KOPT-K1 (cell line): Measurements from ENCODE around the gene METTL23.
"Not testable (repeated sequence)": the region's sequence is repeated elsewhere in the genome, so short reads cannot be mapped to it uniquely, and the experiment has no call there.

Source experiments
- H3K27ac ChIP-seq: fragments of 200-600 bp; sonication (generic); 2 replicates; pipeline ENCODE4 v1.5.1; 2016; ENCODE audit warnings: antibody characterized with exemption, mild to moderate bottlenecking, low read depth, low read length; ENCODE audit not compliant: poor library complexity, severe bottlenecking
- H3K36me3 ChIP-seq: fragments of 200-600 bp; sonication (generic); 2 replicates; pipeline ENCODE4 v1.5.1; 2017; ENCODE audit warnings: antibody characterized with exemption, mild to moderate bottlenecking, low read length, moderate library complexity; ENCODE audit not compliant: insufficient read depth
- H3K9me3 ChIP-seq: fragments of 200-600 bp; sonication (generic); 2 replicates; pipeline ENCODE4 v1.5.1; 2017; ENCODE audit warnings: antibody characterized with exemption, low read length, mild to moderate bottlenecking; ENCODE audit not compliant: insufficient read depth, poor library complexity, severe bottlenecking

The METTL23 gene

DNA sequence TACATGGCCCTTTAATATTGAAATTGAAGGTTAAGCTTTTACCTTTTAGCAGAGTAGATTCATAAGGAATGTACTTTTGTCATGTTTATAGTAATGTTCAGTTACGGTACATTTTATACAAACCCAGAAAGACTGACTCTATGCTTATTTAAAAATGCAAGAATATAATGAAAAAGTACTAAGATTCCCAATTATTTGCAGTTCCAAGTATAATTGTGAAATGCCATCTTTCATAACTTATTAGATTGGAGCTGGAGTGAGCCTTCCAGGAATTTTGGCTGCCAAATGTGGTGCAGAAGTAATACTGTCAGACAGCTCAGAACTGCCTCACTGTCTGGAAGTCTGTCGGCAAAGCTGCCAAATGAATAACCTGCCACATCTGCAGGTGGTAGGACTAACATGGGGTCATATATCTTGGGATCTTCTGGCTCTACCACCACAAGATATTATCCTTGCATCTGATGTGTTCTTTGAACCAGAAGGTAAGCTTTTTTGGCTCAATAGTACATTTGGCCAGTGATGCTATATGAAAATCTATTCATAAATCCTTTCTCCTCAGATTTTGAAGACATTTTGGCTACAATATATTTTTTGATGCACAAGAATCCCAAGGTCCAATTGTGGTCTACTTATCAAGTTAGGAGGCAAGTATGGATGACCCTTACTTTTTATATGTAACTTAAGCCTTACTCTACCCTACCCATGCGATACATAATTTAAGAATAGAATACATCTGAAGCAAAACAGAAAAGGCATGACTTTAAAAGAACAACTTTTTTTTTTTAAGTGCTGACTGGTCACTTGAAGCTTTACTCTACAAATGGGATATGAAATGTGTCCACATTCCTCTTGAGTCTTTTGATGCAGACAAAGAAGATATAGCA lies 6.3 kb downstream of the METTL23 start:
- Histone ChIP-seq H3K36me3 (peaks cover 76% of the 10 kb centered on the region), H3K9me3 (no peaks in the 10 kb centered on the region), H3K27ac (peak overlapping the region; percentile 0)

DNA sequence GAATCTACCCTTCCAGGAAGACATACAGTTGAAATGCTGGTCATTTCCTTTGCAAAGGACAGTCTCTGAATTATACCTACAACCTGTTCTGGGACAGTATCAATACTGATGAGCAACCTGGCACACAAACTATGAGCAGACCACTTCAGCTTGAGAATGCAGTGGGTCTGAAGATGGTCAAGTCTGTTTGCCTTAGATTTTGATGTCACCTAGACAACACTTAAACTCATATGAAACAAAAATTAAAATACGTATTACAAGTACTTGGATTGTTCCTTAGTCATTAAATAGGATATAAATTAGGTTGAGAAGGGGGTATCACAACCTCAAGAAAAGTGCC lies 6.9 kb downstream of the METTL23 start:
- Histone ChIP-seq H3K9me3 (no peaks in the 10 kb centered on the region), H3K36me3 (peaks cover 76% of the 10 kb centered on the region), H3K27ac (peak overlapping the region; percentile 97)

DNA sequence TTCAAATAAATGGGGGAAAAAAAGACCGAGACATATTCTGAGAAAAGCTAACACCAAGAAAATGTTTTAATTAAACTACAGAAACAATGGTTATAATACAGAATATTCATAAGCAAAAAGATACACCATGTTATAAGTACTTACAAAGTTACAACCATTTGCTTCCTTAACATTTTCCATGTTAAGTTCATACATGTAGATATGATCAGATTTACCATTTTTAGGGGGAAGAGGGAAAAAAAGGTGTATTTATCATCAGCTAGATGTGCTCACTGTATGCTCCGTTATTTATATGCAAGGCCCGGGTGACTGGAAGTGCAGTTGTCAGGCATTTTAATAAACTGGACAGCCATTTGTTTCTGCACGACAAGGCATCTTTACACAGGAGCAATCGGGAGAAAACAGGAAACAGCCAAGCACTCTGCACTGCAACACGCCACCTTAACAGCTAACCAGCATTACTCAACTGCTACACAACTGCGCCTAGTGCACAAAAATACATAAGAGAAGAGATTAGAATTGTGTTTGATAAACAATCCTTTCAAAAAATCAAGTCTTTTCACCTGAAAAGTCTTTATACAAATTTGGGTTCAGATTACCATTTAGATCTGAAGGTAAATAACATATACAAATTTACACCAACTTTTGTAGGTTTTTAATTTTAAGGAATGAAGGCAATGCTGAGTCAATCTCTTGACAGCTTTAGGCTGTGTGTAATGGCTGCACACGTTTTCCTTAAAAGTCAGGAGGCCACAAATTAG lies 7.6 kb downstream of the METTL23 start:
- Histone ChIP-seq H3K9me3 (no peaks in the 10 kb centered on the region), H3K36me3 (peaks cover 74% of the 10 kb centered on the region), H3K27ac (peak overlapping the region; percentile 97)

DNA sequence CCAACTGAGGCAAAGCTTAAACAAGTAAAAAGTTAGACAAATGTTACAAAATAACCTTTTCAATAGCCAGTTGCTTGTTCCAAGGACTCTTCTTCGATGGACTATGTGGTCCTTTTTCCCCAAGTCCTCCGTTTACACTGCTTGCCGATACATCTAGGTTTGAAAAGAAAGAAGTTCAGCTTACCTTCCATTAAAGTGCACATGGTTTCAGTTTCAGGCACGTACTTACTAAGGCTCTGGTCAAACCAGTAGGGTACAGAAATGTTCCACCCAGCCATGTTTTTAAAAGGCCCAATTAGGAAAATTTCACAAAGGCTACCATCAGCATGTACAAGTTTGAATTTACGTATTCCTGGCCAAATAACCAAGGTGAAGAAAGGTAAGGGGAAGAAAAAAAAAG lies 8.4 kb downstream of the METTL23 start:
- Histone ChIP-seq H3K27ac (peak overlapping the region; percentile 97), H3K36me3 (peaks cover 67% of the 10 kb centered on the region), H3K9me3 (no peaks in the 10 kb centered on the region)

DNA sequence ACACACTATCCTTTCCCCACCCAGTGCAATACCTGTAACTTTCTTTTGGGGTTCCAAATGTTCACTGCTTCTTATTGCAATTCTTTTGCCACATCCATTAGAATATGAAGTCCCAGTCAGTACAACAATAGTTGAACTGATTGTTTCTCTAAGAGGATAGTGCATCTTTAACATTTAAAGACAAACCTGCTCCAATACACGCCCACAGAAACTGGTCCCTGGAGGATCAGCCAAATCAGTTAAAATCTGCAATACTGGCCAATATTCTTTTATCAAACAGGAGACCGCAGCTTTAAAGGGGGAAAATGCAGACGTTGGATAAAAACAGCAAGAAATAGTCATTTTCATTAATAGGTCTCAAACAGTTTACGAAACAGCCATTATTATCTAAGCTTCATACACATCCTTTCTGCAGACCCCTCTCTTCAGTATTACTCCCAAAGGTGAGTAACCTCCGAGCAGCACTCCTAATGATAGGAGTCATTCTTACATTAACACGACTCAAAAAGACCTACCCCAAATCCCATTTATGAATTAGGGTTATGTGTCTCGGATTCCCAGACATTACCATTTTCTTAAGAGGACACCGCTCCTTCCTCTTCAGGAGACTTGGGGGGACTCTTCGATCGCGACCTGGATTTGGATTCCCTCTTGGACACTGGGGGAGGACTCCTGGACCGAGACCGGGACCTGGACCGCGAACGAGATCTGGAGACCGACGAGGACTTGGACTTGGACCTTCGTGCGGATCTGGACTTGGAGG lies 9.1 kb downstream of the METTL23 start:
- no peaks in the 10 kb centered on the region for H3K9me3 ChIP-seq
- H3K27ac ChIP-seq = peak overlapping the region; percentile 97
- peaks cover 61% of the 10 kb centered on the region for H3K36me3 ChIP-seq

DNA sequence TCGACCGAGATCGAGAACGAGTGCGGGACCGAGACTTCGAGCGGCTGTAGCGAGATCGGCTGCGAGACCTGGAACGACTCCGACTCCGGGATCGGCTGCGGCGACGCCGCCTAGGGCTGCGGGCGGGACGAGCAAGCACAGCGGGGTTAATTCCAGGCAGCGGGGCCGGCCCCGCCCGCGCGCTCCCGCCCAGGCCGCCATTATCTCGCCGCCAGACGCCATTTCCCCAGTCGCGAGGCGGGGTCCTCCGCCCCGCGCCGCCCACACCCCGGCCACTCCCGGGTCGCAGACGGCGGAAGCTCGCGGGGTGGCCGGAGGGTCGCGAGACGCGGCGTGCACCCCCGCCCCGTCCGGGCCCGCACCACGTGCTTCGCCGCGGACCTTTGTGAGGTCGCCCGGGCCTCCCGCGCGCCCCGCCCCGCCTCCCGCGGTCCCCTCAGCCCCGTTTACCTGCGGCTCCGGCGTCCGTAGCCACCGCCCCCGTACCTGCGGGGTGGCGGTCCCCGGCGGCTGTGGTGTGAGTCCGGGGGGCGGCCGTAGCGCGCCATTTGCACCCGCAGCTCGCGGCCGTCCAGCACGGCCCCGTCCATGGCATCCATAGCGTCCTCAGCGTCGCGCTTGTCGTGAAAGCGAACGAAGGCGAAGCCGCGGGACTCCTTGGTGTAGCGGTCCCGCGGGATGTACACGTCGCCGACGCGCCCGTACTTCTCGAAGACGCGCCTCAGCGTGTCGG lies 9.9 kb downstream of the METTL23 start:
- Histone ChIP-seq H3K36me3 (peaks cover 63% of the 10 kb centered on the region), H3K9me3 (no peaks in the 10 kb centered on the region), H3K27ac (peak overlapping the region; percentile 97)

DNA sequence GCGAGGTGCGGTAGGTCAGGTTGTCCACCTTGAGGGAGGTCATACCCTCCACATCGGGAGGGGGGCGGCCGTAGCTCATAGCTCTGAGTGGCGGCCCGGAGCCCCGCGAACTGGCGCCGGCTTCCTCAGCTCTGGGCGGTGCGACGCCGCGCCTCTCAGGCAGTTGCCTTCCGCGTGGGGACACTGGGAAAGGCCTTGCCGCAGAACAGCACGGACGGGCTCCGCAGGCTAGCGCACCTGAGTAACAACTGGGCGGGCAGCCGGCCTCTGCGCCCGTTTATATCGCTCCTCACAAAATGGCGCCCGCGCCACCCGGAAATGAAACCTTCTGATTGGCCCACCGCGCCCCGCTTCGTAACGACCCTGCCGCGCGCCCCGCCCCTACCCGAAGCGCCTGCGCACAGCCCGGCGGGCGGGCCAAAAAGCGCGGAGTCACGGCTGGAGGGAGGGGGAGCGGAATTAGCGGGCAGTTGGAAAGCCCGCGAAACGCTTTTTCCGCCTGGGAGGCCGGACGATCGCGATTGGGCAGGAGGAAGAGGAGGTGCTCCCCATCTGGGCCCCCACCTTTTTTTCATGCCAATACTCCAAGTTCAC lies 10.5 kb downstream of the METTL23 start, which contains the start of gene SRSF2:
Gene SRSF2 (minus strand): TSS at position 250 of the 594 bp plus-strand sequence. CDS start 171 bp downstream, at position 79.
- Histone ChIP-seq H3K36me3 (peaks cover 63% of the 10 kb centered on the region), H3K9me3 (no peaks in the 10 kb centered on the region), H3K27ac (peak within 1 kb of the TSS; percentile 97)

DNA sequence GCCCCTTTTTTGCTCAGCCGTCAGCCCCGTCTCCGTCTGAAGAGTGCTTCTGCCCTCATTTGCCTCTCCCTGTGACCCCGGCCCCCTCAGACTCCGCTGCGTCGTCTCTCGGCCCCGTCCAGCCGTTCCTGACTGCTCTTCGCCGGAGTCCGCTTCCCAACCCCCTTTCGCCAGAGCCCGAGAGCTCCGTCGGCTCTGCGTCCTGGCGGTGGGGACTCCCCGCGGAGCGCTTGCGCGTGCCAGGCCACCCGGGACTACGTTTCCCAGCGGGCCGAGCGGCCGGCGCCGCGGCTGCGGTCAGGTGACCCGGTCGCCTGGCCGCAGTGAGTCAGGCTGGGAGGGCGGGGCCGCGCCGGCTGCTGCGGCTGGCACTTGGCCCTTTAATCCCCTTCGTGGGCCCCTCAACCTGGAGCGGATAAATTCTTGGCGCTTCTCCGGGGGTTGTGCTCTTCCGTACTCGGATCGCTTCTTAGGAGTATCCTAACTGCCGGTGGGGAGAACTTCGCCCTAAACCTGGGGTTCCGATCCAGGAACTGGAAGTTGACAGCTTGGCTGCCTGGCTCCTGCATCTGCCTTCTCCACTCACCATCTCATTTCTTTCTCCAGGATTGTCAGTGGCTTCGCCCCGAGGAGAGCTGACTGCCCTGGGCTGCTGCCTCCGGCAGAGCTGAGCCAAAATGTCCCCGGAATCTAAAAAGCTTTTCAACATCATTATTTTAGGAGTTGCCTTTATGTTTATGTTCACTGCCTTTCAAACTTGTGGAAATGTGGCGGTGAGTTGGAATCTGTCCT lies 11.2 kb downstream of the METTL23 start, which contains the start of gene MFSD11:
Gene MFSD11 (plus strand): TSS at position 444 of the 792 bp plus-strand sequence. CDS start 234 bp downstream, at position 678.
- H3K36me3 ChIP-seq = peaks cover 63% of the 10 kb centered on the region
- peak within 1 kb of the TSS; percentile 97 for H3K27ac ChIP-seq
- no peaks in the 10 kb centered on the region for H3K9me3 ChIP-seq

DNA sequence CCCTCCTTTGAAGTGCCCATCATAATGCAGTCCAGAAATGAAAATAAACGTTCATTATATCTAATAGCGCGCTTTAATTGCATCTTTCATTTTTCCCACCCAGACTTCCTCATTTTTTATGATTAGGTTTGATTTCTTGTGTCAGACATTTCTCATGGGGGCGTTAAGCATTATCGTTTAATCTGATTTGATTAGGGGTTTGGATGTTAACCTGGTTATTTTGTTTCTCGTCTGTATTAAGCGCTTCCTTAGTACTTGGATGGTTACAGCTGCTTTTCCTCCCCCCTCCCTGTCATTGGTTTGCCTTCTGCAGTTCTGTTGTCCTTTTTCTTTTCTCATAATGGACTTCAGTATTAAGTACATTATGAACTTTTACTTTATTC lies 11.8 kb downstream of the METTL23 start:
- peak overlapping the region; percentile 97 for H3K27ac ChIP-seq
- peaks cover 62% of the 10 kb centered on the region for H3K36me3 ChIP-seq

DNA sequence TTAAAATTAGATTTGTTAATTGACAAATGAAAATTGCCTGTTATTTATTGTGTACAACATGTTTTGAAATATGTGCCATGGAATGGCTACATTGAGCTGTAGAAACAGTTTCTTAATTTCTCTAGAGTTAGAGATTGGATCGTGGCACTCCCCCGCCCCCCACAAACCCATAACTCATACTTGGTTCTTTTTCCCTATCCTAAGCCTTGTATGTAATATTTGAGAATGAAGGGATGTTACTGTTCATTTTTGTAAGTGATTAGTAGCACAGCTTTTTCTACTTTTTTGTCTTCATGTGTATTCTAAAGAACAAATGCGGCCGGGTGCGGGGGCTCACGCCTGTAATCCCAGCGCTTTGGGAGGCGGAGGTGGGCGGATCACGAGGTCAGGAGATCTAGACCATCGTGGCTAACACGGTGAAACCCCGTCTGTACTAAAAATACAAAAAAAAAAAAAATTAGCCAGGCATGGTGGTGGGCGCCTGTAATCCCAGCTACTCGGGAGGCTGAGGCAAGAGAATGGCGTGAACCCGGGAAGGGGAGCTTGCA lies 13.0 kb downstream of the METTL23 start:
- H3K36me3 ChIP-seq = peaks cover 62% of the 10 kb centered on the region
- H3K9me3 ChIP-seq, H3K27ac ChIP-seq: not testable (repeated sequence)

More for the DNA sequence above, 11.8 kb downstream of the METTL23 start:
- no peaks in the 10 kb centered on the region for H3K9me3 ChIP-seq

DNA sequence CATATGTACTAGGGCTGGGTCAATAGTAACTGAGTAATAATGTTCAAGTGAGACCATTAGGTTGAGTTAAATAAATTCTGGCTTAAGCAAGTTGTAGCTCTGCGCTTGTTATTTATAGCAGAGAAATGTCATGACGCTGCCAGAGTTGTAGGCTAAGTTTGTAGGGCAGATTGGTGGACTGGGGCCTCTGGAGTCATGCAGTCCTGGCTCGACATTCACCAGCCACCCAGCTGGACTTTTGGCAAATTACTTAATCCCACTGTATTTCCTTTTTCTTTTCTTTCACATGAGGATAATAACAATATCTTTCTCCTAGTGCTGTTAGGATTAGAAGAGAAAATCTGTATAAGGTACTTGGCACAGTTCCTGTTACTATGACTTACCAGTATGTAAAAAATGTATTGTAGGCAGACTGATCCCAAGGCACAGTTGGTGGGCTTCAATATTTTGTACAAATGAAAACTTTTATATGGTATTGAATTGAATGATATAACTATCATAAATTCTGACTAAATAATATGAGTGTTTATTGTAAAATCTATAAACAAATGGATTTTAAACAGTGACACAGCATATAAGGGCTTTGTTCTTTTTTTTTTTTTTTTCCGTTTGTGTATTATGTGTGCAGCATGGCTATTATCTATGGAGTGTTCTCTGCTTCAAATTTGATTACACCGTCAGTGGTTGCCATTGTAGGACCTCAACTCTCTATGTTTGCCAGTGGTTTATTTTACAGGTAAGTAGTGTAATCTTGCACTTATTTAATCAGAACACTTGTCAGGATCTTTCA lies 13.9 kb downstream of the METTL23 start:
- no peaks in the 10 kb centered on the region for H3K9me3 ChIP-seq
- H3K27ac ChIP-seq = no peak overlapping the region
- H3K36me3 ChIP-seq = peaks cover 62% of the 10 kb centered on the region

DNA sequence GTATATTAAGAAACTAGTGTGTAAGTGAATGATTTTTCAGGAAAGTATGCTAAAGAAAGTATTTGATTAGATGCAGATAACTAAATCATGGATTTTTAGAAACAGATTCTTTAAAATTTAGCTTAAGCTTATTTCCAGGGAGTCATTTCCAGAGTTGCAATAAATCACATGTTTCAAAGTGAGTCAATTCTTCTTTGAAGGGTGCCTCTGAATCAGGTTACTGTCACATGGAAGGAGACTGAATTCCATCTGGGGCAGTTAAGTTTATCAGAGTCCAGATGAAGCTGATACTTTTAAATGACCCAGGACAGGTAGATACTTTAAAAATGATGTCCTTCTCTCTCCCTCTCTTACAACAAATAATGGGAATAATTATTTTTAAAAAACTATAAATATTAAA lies 16.3 kb downstream of the METTL23 start:
- Histone ChIP-seq H3K36me3 (peaks cover 71% of the 10 kb centered on the region), H3K27ac (no peak overlapping the region), H3K9me3 (no peaks in the 10 kb centered on the region)

DNA sequence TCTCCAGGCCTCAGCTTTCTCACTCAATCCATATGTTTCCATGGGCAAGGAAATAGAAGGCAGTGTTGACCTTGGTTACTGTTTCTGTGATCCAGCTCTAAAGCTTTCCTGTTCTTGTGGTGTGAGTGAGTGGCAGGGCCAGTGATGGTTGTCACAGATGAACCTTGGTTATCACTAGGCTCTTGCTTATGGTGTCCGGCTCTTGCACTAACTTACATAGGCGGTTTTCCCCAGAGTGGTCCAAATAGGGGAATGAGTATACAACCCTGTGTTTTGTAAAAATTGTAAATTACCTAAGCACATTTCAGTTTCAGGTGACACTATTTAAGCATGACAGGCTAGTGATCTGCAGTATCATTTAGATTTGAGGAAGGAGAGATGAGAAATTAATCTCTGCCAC lies 18.1 kb downstream of the METTL23 start:
- Histone ChIP-seq H3K36me3 (peaks cover 82% of the 10 kb centered on the region), H3K27ac (no peak overlapping the region), H3K9me3 (no peaks in the 10 kb centered on the region)
